HEK293 (cell line): ENCODE measurements around the gene STX10.

Experiments
- CTCF ChIA-PET: fragments of 350-600 bp; formaldehyde crosslinking; extraction: SDS; loops from one replicate; lab custom pipeline; 2021; ENCODE audit warnings: antibody characterized with exemption; lab: Yijun Ruan, JAX
- POLR2A ChIA-PET: fragments of 300-600 bp; formaldehyde crosslinking; extraction: SDS; loops from one replicate; lab custom pipeline; 2020; ENCODE audit warnings: antibody characterized with exemption, inconsistent platforms; lab: Yijun Ruan, JAX
- H3K27ac ChIP-seq: fragments of 200-500 bp; sonication (Bioruptor generic); 2 replicates; pipeline ENCODE4 v1.5.1; 2014; ENCODE audit warnings: low read depth, low read length, control low read depth, inconsistent platforms; ENCODE audit errors: extremely low read depth
- H3K36me3 ChIP-seq, 2 experiments: fragments of 200-500 bp in 1 of 2; sonication (Bioruptor generic) in 1 of 2; 1 replicate in 1 of 2; 2 replicates in 1 of 2; pipeline ENCODE4 v1.5.1; 2014 to 2017; ENCODE audit warnings: inconsistent platforms in 2 of 2, low read length in 2 of 2; ENCODE audit not compliant: control insufficient read depth in 2 of 2, insufficient read depth in 1 of 2
- H3K4me1 ChIP-seq: fragments of 200-500 bp; sonication (Bioruptor generic); 2 replicates; pipeline ENCODE4 v1.5.1; 2014; ENCODE audit warnings: mild to moderate bottlenecking, low read length, inconsistent platforms; ENCODE audit not compliant: control insufficient read depth, insufficient read depth
- H3K4me3 ChIP-seq: 2 replicates; pipeline ENCODE4 v1.5.1; 2011; ENCODE audit warnings: low read depth, mild to moderate bottlenecking, control low read depth, low read length, moderate library complexity
- H3K9me3 ChIP-seq: fragments of 200-500 bp; sonication (Bioruptor generic); 2 replicates; pipeline ENCODE4 v1.5.1; 2014; ENCODE audit warnings: low read depth, low read length, inconsistent platforms; ENCODE audit not compliant: control insufficient read depth, insufficient read depth
- HOXC10 ChIP-seq: sonication (generic); formaldehyde crosslinking; IDR thresholded peaks from 2 replicates; pipeline ENCODE4 v1.8.1; 2023; ENCODE audit warnings: mild to moderate bottlenecking, missing genetic modification reagents
- KLF1 ChIP-seq: fragments of 450-650 bp; formaldehyde crosslinking; IDR thresholded peaks from 2 replicates; pipeline ENCODE4 v1.5.1; 2016; ENCODE audit warnings: missing biosample characterization, missing genetic modification characterization
- KLF7 ChIP-seq: fragments of 450-650 bp; formaldehyde crosslinking; IDR thresholded peaks from 2 replicates; pipeline ENCODE4 v1.5.1; 2016; ENCODE audit warnings: missing biosample characterization, missing genetic modification characterization, borderline replicate concordance
- SALL2 ChIP-seq: fragments of 450-650 bp; formaldehyde crosslinking; IDR thresholded peaks from 2 replicates; pipeline ENCODE4 v1.5.0; 2017; ENCODE audit warnings: missing biosample characterization, mild to moderate bottlenecking, missing genetic modification characterization, borderline replicate concordance
- TCF7L2 ChIP-seq: IDR thresholded peaks from 2 replicates; pipeline ENCODE4 v1.6.1; 2011; ENCODE audit warnings: low read depth, mild to moderate bottlenecking, inconsistent platforms, low read length, moderate library complexity, borderline replicate concordance
- ZBTB17 ChIP-seq: fragments of 450-650 bp; formaldehyde crosslinking; IDR thresholded peaks from 2 replicates; pipeline ENCODE4 v1.5.1; 2016; ENCODE audit warnings: missing biosample characterization, missing genetic modification characterization
- ZBTB7A ChIP-seq: fragments of 450-650 bp; formaldehyde crosslinking; IDR thresholded peaks from 2 replicates; pipeline ENCODE4 v1.5.1; 2016; ENCODE audit warnings: low read depth, missing biosample characterization, missing genetic modification characterization
- ZIC2 ChIP-seq: fragments of 450-650 bp; formaldehyde crosslinking; IDR thresholded peaks from 2 replicates; pipeline ENCODE4 v1.5.1; 2016; ENCODE audit warnings: missing biosample characterization, missing genetic modification characterization
- ZNF138 ChIP-seq: fragments of 450-650 bp; formaldehyde crosslinking; IDR thresholded peaks from 2 replicates; pipeline ENCODE4 v1.5.1; 2016; ENCODE audit warnings: missing biosample characterization, missing genetic modification characterization, borderline replicate concordance
- ZNF292 ChIP-seq: fragments of 450-650 bp; formaldehyde crosslinking; IDR thresholded peaks from 2 replicates; pipeline ENCODE4 v1.5.1; 2016; ENCODE audit warnings: low read depth, missing biosample characterization, missing genetic modification characterization, borderline replicate concordance
- ZNF324 ChIP-seq: fragments of 450-650 bp; formaldehyde crosslinking; IDR thresholded peaks from 2 replicates; pipeline ENCODE4 v1.5.1; 2016; ENCODE audit warnings: missing biosample characterization, missing genetic modification characterization
- ZNF514 ChIP-seq: fragments of 450-650 bp; formaldehyde crosslinking; IDR thresholded peaks from 2 replicates; pipeline ENCODE4 v1.5.1; 2016; ENCODE audit warnings: missing biosample characterization, missing genetic modification characterization
- ZNF549 ChIP-seq: fragments of 450-650 bp; IDR thresholded peaks from 2 replicates; pipeline ENCODE4 v1.5.1; 2018; ENCODE audit warnings: missing biosample characterization, missing genetic modification characterization, mild to moderate bottlenecking, inconsistent platforms, moderate library complexity
- ZNF555 ChIP-seq: fragments of 450-650 bp; formaldehyde crosslinking; conservative IDR thresholded peaks from 2 replicates; pipeline ENCODE4 v1.5.1; 2017; ENCODE audit warnings: missing biosample characterization, mild to moderate bottlenecking, missing genetic modification characterization, inconsistent platforms
- ZNF621 ChIP-seq: fragments of 450-650 bp; formaldehyde crosslinking; IDR thresholded peaks from 2 replicates; pipeline ENCODE4 v1.5.1; 2017; ENCODE audit warnings: missing biosample characterization, missing genetic modification characterization
- ZNF626 ChIP-seq: fragments of 450-650 bp; sonication (Bioruptor Pico); formaldehyde crosslinking; IDR thresholded peaks from 2 replicates; pipeline ENCODE4 v1.5.1; 2018; ENCODE audit warnings: missing biosample characterization, missing genetic modification characterization, inconsistent platforms
- ZNF658 ChIP-seq: fragments of 450-650 bp; formaldehyde crosslinking; IDR thresholded peaks from 2 replicates; pipeline ENCODE4; 2016; ENCODE audit warnings: missing biosample characterization, missing genetic modification characterization
- ZNF747 ChIP-seq: fragments of 450-650 bp; formaldehyde crosslinking; IDR thresholded peaks from 2 replicates; pipeline ENCODE4 v1.5.1; 2016; ENCODE audit warnings: missing biosample characterization, missing genetic modification characterization
- ZNF768 ChIP-seq: fragments of 450-650 bp; formaldehyde crosslinking; IDR thresholded peaks from 2 replicates; pipeline ENCODE4 v1.5.1; 2018; ENCODE audit warnings: missing biosample characterization, mild to moderate bottlenecking, missing genetic modification characterization
- ZNF776 ChIP-seq: fragments of 450-650 bp; formaldehyde crosslinking; IDR thresholded peaks from 2 replicates; pipeline ENCODE4 v1.5.0; 2017; ENCODE audit warnings: missing biosample characterization, missing genetic modification characterization, borderline replicate concordance
- ZNF830 ChIP-seq: fragments of 450-650 bp; IDR thresholded peaks from 2 replicates; pipeline ENCODE4 v1.5.0; 2018; ENCODE audit warnings: missing biosample characterization, missing genetic modification characterization, low read depth, mild to moderate bottlenecking, moderate library complexity
- ZNF837 ChIP-seq: fragments of 450-650 bp; formaldehyde crosslinking; IDR thresholded peaks from 2 replicates; pipeline ENCODE4 v1.5.1; 2016; ENCODE audit warnings: missing biosample characterization, missing genetic modification characterization
- ZSCAN30 ChIP-seq: fragments of 450-650 bp; IDR thresholded peaks from 2 replicates; pipeline ENCODE4 v1.5.1; 2018; ENCODE audit warnings: missing biosample characterization, mild to moderate bottlenecking, missing genetic modification characterization, moderate library complexity
- TF ChIP-seq, protein P1 (sequence below): fragments of 450-650 bp; formaldehyde crosslinking; IDR thresholded peaks from 2 replicates; pipeline ENCODE4 v1.5.1; 2017; ENCODE audit warnings: missing biosample characterization, mild to moderate bottlenecking, missing genetic modification characterization, moderate library complexity
- TF ChIP-seq, protein P2 (sequence below): fragments of 450-650 bp; formaldehyde crosslinking; IDR thresholded peaks from 2 replicates; pipeline ENCODE4 v1.5.1; 2016; ENCODE audit warnings: missing biosample characterization, missing genetic modification characterization, borderline replicate concordance
- TF ChIP-seq, protein P3 (sequence below): fragments of 450-650 bp; formaldehyde crosslinking; IDR thresholded peaks from 2 replicates; pipeline ENCODE4 v1.5.1; 2016; ENCODE audit warnings: missing biosample characterization, missing genetic modification characterization, low read depth
- TF ChIP-seq, protein P4 (sequence below): fragments of 450-650 bp; formaldehyde crosslinking; IDR thresholded peaks from 2 replicates; pipeline ENCODE4 v1.5.1; 2016; ENCODE audit warnings: missing biosample characterization, missing genetic modification characterization, borderline replicate concordance

The STX10 gene

DNA sequence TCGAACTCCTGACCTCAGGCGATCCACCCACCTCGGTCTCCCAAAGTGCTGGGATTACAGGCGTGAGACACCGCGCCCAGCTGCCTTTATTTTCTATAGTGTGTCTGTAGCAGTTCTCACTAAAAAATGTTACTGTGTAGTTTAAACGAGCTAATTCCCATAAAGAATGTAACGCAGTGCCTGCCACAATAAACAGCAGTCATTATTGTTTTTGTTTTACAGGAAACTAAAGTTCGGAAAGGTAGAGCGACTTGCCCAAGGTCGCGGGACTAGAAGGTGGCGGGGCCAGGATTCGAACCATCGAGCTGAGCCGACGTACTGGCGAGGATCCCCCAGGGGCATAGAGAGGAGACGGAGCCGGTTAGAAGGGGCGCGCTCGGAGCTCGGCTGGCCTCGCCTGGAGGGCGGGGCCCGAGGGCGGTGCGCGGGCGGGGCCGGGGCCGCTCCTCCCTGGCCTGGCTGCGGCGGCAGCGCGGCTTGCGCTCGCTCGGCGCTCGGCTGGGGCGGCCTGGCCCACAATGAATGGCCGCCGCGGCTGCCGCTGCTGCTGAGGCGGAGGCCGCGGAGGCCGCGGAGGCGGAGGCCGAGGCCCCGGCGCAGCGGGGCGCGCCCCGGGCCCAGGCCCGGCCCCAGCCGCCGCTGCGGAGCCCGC, 32.3 kb downstream of the STX10 start, which contains the start of gene NACC1:
Gene NACC1, plus strand, starts transcription at position 493 of the 652 bp plus-strand sequence. CDS start 16,944 bp downstream, outside the sequence.
- ChIA-PET POLR2A (interaction anchor here (0.5 to 4.2 kb wide), 13 partner anchors 10 to 1017 kb away, joined by 3 to 48 read pairs (median 4); partner anchors contain the start of genes GCDH, IER2 and STX10), CTCF (interaction anchor here (0.6 to 2.3 kb wide), 5 partner anchors 37 to 358 kb away, joined by 3 to 13 read pairs (median 4); no protein-coding TSS in a partner anchor)
- Histone ChIP-seq H3K9me3 (no peaks in the 10 kb centered on the region), H3K4me3 (peak within 1 kb of the TSS; percentile 93), H3K36me3 (peaks cover 14 to 52% of the 10 kb centered on the region in 2 experiments; a peak in 2 of 3 replicates), H3K27ac (peak within 1 kb of the TSS; percentile 98), H3K4me1 (peaks cover 7% of the 10 kb centered on the region)
- TF ChIP-seq ZNF324 (tag by site-specific recombination) (peak; percentile 39; the same call in 1 of the 2 replicates), ZNF830 (no peak), ZNF658 (tag by site-specific recombination) (no peak), ZIC2 (tag by site-specific recombination) (no peak), SALL2 (tag by site-specific recombination) (no peak), ZNF747 (tag by site-specific recombination) (no peak), KLF7 (tag by site-specific recombination) (0 out of 2 replicates have a peak, but pooled peaks have one; percentile 30), ZNF837 (tag by site-specific recombination) (no peak), ZBTB17 (tag by site-specific recombination) (peak; percentile 73), ZNF549 (no peak), ZNF621 (tag by site-specific recombination) (no peak), ZNF768 (tag by site-specific recombination) (no peak), ZBTB7A (tag by site-specific recombination) (no peak), ZNF292 (tag by site-specific recombination) (no peak), KLF1 (peak; percentile 68), TCF7L2 (no peak), ZNF626 (tag by site-specific recombination) (no peak), ZNF776 (tag by site-specific recombination) (no peak), ZNF555 (tag by site-specific recombination) (no peak), ZSCAN30 (tag by site-specific recombination) (0 out of 2 replicates have a peak, but pooled peaks have one; percentile 27), HOXC10 (CRISPR knock-in tag) (no peak), ZNF138 (tag by site-specific recombination) (no peak), ZNF514 (no peak)
- TF ChIP-seq, protein P1, sequence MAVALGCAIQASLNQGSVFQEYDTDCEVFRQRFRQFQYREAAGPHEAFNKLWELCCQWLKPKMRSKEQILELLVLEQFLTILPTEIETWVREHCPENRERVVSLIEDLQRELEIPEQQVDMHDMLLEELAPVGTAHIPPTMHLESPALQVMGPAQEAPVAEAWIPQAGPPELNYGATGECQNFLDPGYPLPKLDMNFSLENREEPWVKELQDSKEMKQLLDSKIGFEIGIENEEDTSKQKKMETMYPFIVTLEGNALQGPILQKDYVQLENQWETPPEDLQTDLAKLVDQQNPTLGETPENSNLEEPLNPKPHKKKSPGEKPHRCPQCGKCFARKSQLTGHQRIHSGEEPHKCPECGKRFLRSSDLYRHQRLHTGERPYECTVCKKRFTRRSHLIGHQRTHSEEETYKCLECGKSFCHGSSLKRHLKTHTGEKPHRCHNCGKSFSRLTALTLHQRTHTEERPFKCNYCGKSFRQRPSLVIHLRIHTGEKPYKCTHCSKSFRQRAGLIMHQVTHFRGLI (tag by site-specific recombination), result 0 out of 2 replicates have a peak, but pooled peaks have one; percentile 37
- TF ChIP-seq, protein P2, sequence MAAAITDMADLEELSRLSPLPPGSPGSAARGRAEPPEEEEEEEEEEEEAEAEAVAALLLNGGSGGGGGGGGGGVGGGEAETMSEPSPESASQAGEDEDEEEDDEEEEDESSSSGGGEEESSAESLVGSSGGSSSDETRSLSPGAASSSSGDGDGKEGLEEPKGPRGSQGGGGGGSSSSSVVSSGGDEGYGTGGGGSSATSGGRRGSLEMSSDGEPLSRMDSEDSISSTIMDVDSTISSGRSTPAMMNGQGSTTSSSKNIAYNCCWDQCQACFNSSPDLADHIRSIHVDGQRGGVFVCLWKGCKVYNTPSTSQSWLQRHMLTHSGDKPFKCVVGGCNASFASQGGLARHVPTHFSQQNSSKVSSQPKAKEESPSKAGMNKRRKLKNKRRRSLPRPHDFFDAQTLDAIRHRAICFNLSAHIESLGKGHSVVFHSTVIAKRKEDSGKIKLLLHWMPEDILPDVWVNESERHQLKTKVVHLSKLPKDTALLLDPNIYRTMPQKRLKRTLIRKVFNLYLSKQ (tag by site-specific recombination), result no peak
- TF ChIP-seq, protein P3, sequence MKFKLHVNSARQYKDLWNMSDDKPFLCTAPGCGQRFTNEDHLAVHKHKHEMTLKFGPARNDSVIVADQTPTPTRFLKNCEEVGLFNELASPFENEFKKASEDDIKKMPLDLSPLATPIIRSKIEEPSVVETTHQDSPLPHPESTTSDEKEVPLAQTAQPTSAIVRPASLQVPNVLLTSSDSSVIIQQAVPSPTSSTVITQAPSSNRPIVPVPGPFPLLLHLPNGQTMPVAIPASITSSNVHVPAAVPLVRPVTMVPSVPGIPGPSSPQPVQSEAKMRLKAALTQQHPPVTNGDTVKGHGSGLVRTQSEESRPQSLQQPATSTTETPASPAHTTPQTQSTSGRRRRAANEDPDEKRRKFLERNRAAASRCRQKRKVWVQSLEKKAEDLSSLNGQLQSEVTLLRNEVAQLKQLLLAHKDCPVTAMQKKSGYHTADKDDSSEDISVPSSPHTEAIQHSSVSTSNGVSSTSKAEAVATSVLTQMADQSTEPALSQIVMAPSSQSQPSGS (tag by site-specific recombination), result no peak
- TF ChIP-seq, protein P4, sequence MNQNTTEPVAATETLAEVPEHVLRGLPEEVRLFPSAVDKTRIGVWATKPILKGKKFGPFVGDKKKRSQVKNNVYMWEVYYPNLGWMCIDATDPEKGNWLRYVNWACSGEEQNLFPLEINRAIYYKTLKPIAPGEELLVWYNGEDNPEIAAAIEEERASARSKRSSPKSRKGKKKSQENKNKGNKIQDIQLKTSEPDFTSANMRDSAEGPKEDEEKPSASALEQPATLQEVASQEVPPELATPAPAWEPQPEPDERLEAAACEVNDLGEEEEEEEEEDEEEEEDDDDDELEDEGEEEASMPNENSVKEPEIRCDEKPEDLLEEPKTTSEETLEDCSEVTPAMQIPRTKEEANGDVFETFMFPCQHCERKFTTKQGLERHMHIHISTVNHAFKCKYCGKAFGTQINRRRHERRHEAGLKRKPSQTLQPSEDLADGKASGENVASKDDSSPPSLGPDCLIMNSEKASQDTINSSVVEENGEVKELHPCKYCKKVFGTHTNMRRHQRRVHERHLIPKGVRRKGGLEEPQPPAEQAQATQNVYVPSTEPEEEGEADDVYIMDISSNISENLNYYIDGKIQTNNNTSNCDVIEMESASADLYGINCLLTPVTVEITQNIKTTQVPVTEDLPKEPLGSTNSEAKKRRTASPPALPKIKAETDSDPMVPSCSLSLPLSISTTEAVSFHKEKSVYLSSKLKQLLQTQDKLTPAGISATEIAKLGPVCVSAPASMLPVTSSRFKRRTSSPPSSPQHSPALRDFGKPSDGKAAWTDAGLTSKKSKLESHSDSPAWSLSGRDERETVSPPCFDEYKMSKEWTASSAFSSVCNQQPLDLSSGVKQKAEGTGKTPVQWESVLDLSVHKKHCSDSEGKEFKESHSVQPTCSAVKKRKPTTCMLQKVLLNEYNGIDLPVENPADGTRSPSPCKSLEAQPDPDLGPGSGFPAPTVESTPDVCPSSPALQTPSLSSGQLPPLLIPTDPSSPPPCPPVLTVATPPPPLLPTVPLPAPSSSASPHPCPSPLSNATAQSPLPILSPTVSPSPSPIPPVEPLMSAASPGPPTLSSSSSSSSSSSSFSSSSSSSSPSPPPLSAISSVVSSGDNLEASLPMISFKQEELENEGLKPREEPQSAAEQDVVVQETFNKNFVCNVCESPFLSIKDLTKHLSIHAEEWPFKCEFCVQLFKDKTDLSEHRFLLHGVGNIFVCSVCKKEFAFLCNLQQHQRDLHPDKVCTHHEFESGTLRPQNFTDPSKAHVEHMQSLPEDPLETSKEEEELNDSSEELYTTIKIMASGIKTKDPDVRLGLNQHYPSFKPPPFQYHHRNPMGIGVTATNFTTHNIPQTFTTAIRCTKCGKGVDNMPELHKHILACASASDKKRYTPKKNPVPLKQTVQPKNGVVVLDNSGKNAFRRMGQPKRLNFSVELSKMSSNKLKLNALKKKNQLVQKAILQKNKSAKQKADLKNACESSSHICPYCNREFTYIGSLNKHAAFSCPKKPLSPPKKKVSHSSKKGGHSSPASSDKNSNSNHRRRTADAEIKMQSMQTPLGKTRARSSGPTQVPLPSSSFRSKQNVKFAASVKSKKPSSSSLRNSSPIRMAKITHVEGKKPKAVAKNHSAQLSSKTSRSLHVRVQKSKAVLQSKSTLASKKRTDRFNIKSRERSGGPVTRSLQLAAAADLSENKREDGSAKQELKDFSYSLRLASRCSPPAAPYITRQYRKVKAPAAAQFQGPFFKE (tag by site-specific recombination), result no peak
